ENCODE results near the gene SNAP29. TPM values are rescaled to one million over a fixed set of nuclear protein-coding genes. Genes with fewer than 3 reads are reported as not detected.

SNAP29 gene
- total RNA-seq, result 22.5 TPM
- long read RNA-seq, full-length matches to known transcripts, result 65 of 104 reads
- long read RNA-seq, partial matches to known transcripts, result 30 of 104 reads
- long read RNA-seq, other reads (novel, unspliced or antisense), result 9 of 104 reads

DNA sequence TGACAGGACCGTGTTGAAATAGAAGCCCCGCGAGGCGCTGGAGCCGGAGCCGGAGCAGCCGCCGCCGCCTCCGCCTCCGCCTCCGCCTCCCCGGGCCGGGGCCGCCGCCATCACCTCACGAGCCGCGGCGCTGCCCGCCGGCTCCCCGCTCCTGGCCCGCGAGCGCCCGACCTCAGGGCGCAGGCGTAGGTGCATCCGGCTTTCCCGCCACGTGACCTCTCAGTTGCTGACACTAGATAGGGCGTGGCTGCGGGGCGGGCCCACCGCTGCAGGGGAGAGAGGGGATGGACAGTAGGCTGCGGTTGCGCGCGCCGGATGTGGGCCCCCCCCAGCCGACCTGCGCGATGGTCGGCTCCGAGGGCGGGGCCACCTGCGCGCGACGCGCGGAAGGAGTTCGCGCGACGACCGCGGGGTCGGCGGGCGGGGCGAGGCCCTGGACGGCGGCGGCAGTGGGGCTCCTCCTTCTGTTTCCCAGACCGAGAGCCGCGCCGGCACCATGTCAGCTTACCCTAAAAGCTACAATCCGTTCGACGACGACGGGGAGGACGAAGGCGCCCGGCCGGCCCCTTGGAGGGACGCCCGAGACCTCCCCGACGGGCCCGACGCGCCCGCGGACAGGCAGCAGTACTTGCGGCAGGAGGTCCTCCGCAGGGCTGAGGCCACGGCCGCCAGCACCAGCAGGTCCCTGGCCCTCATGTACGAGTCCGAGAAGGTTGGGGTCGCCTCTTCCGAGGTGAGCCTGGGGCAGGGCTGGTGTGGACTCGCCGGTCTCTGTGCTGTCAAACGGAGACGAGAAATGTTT is at the start of gene SNAP29, which contains the start of gene PI4KA:
TSS of gene SNAP29 (plus strand) at position 393 of the 802 bp plus-strand sequence. CDS start at position 497, 104 bp downstream.
TSS of gene PI4KA (minus strand) at position 197 of the 802 bp plus-strand sequence. CDS start at position 111, 86 bp downstream.
- no peaks in the 10 kb centered on the region for H3K9me3 ChIP-seq
- H3K4me3 ChIP-seq, result peak within 1 kb of the TSS; percentile 94
- no peaks in the 10 kb centered on the region for H3K27me3 ChIP-seq (ENCODE audit: low read depth)
- ATAC-seq (peak; percentile 97 to 99), DNase-seq (peak; percentile 100)
- TF ChIP-seq, protein P1, sequence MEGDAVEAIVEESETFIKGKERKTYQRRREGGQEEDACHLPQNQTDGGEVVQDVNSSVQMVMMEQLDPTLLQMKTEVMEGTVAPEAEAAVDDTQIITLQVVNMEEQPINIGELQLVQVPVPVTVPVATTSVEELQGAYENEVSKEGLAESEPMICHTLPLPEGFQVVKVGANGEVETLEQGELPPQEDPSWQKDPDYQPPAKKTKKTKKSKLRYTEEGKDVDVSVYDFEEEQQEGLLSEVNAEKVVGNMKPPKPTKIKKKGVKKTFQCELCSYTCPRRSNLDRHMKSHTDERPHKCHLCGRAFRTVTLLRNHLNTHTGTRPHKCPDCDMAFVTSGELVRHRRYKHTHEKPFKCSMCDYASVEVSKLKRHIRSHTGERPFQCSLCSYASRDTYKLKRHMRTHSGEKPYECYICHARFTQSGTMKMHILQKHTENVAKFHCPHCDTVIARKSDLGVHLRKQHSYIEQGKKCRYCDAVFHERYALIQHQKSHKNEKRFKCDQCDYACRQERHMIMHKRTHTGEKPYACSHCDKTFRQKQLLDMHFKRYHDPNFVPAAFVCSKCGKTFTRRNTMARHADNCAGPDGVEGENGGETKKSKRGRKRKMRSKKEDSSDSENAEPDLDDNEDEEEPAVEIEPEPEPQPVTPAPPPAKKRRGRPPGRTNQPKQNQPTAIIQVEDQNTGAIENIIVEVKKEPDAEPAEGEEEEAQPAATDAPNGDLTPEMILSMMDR (IDR thresholded peaks at IDR 0.05), result peak; percentile 12
- peaks cover 57% of the 10 kb centered on the region for H3K4me1 ChIP-seq
- peaks cover 12% of the 10 kb centered on the region for H3K36me3 ChIP-seq
- peak within 1 kb of the TSS; percentile 92 for H3K27ac ChIP-seq
- intact Hi-C loops (cut with DNase I), result no loop called here

DNA sequence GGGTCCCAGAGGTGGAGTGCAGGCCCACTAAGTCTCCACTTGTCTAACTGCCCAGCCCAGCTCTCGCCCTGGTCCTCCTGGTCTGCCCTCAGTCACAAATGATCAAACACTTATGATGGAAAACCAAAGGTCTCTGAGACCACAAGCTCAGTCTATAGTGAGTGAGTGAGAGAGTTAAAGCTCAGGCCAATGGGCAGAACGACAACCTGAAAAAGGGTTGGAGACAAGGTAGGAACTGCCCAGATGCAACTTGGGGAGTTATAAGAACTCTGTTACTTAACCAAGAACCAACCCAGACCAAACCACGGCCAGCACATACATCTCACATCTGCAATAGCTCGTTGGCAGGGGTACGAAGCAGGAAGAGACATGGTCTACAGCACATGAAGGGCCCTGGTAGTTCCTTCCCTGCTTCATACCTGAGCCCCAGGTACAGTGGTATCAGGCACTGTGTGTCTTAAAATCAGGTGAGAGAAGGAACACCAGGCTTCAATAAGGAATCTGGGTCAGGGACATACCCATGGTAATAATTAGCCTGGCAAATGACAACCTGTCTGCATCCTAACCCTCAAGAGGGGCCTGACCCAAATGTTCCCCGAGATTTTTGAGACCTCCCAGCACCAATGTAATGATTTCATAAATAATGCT is 49.1 kb upstream of the SNAP29 start:
- intact Hi-C loops (cut with DNase I), result no loop called here
- Histone ChIP-seq H3K9me3 (no peaks in the 10 kb centered on the region), H3K4me1 (no peaks in the 10 kb centered on the region), H3K27ac (no peak overlapping the region), H3K36me3 (peaks cover 98% of the 10 kb centered on the region), H3K4me3 (no peak overlapping the region), H3K27me3 (ENCODE audit: low read depth) (no peaks in the 10 kb centered on the region)
- no peak for DNase-seq
- no peak for ATAC-seq
- TF ChIP-seq, protein P1 (IDR thresholded peaks at IDR 0.05), result no peak

DNA sequence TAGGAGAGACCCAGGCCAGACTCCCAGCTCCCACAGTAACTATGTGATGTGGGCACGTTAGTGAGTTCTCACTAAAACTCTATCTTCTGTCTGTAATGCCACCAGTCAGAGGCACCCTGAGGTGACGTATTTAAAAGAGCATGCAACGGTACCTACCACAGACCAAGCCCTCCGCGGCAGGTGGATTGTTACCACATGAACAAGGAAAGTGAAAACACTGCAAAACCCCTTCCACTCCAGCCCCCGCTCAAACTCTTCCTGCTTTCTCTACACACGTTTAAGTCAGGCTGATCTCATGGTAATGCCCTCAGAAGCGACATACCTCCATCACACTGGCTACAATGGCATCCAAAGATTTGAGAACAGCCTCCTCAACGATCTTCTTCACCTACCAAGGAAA is 48.2 kb upstream of the SNAP29 start:
- no peaks in the 10 kb centered on the region for H3K27me3 ChIP-seq (ENCODE audit: low read depth)
- intact Hi-C loops (cut with DNase I), result no loop called here
- no peak for DNase-seq
- ATAC-seq, result no peak
- TF ChIP-seq, protein P1 (IDR thresholded peaks at IDR 0.05), result no peak
- no peak overlapping the region for H3K27ac ChIP-seq
- no peaks in the 10 kb centered on the region for H3K4me1 ChIP-seq
- H3K9me3 ChIP-seq, result no peaks in the 10 kb centered on the region
- no peak overlapping the region for H3K4me3 ChIP-seq
- peaks cover 96% of the 10 kb centered on the region for H3K36me3 ChIP-seq

DNA sequence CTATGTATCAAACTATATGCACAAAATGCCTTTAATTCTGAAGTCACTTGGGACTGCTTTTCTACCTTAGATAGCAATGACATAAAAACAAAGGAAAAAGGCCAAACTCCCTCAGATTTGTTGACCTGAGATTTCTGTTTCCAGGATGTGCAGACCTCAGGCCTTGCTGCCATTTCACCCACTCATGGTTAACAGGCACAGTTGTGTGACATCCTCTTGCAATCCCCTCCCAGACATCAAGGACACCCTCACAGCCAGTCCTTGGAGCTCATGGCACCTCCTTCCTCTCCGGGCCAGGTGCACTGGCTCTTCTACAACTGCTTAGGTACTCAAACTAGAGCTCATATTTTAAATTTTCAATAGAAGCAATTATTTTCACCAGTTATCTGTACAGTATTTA is 47.6 kb upstream of the SNAP29 start:
- ATAC-seq, result no peak
- no peak for DNase-seq
- Histone ChIP-seq H3K27ac (no peak overlapping the region), H3K36me3 (peaks cover 96% of the 10 kb centered on the region), H3K4me1 (no peaks in the 10 kb centered on the region), H3K4me3 (no peak overlapping the region), H3K9me3 (no peaks in the 10 kb centered on the region), H3K27me3 (ENCODE audit: low read depth) (no peaks in the 10 kb centered on the region)
- intact Hi-C loops (cut with DNase I), result no loop called here
- TF ChIP-seq, protein P1 (IDR thresholded peaks at IDR 0.05), result no peak

DNA sequence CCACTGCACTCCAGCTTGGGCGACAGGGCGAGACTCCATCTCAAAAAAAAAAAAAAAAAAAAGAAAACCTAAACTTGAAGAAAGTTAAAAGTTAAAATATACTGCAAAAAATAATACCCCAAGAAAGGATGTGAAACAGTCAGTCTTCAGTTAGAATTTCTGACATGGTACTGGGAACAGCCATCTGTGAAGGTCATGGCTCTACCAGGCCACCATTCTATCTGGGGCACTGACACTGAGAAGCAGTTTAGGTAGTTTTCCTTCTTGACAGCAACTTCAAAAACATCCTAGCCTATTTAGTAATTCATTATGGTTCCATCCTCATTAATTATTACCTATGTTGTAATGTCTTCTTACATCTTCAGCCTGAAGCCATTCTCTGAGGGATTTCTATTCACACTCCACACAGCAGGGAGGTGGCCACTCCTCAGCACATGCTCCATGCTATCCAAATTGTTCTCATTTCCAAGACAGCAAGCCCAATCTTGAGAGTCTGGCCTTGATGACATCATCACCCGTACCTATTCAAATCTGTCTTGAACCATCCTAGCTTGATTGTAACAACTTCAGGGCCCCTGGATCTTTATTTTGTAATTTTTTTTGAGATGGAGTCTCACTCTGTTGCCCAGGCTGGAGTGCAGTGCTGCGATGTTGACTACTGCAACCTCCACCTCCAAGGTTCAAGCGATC is 46.7 kb upstream of the SNAP29 start:
- no peaks in the 10 kb centered on the region for H3K9me3 ChIP-seq
- intact Hi-C loops (cut with DNase I), result no loop called here
- no peak overlapping the region for H3K4me3 ChIP-seq
- ATAC-seq (no peak), DNase-seq (no peak)
- H3K27ac ChIP-seq, result no peak overlapping the region
- H3K4me1 ChIP-seq, result no peaks in the 10 kb centered on the region
- TF ChIP-seq, protein P1 (IDR thresholded peaks at IDR 0.05), result no peak
- no peaks in the 10 kb centered on the region for H3K27me3 ChIP-seq (ENCODE audit: low read depth)
- peaks cover 96% of the 10 kb centered on the region for H3K36me3 ChIP-seq

Data from lower lobe of right lung (tissue), 2 donors.